NOMO-1 (cell line): ENCODE data around the gene DHX16.

Experiments
- DNase-seq, 2 experiments: peaks; one replicate each; lab custom pipeline; 2025; ENCODE audit not compliant: unreplicated experiment in 2 of 2; lab: John Stamatoyannopoulos, UW

The DHX16 gene

GRCh38 chr6:30641048-30641447 lies 31.8 kb downstream of the DHX16 start:
- DNase-seq, result no peak

- no peak for DNase-seq
Observed at GRCh38 chr6:30640481-30640880, 32.3 kb downstream of the DHX16 start.

GRCh38 chr6:30635834-30636233 lies 37.0 kb downstream of the DHX16 start:
- DNase-seq, result no peak

GRCh38 chr6:30626484-30627366 lies 46.1 kb downstream of the DHX16 start, which contains the start of gene ATAT1:
ATAT1 (plus strand) TSS chr6:30626874.
- peak; percentile 74 to 84 for DNase-seq

GRCh38 chr6:30625511-30625910 lies 47.3 kb downstream of the DHX16 start:
- DNase-seq, result no peak

GRCh38 chr6:30619561-30619960 lies 53.2 kb downstream of the DHX16 start:
- DNase-seq, result no peak

- DNase-seq, result no peak
Observed at GRCh38 chr6:30618270-30618797, 54.5 kb downstream of the DHX16 start.

GRCh38 chr6:30617565-30618269 lies 55.1 kb downstream of the DHX16 start, which contains the start of gene MRPS18B:
MRPS18B (plus strand) TSS chr6:30617840; CDS start chr6:30617866, 26 bp downstream.
- DNase-seq, result peak; percentile 97 to 99

- DNase-seq, result peak; percentile 97 to 99
Observed at GRCh38 chr6:30616811-30617564, 55.8 kb downstream of the DHX16 start, which contains the start of gene PPP1R10. PPP1R10 (minus strand) TSS chr6:30617243; CDS start chr6:30609944, 7,299 bp downstream.

- DNase-seq, result peak in 1 of 2 experiments; percentile 44
Observed at GRCh38 chr6:30615958-30616810, 56.6 kb downstream of the DHX16 start.

- DNase-seq, result peak; percentile 46 to 70
Observed at GRCh38 chr6:30615219-30615957, 57.4 kb downstream of the DHX16 start.

- peak; percentile 92 to 98 for DNase-seq
Observed at GRCh38 chr6:30614843-30615218, 58.0 kb downstream of the DHX16 start.

- DNase-seq, result no peak
Observed at GRCh38 chr6:30614044-30614842, 58.6 kb downstream of the DHX16 start.

- DNase-seq, result peak in 1 of 2 experiments; percentile 12
Observed at GRCh38 chr6:30613251-30614043, 59.4 kb downstream of the DHX16 start.

- DNase-seq, result no peak
Observed at GRCh38 chr6:30612687-30613248, 60.0 kb downstream of the DHX16 start.

GRCh38 chr6:30612213-30612612 lies 60.6 kb downstream of the DHX16 start:
- DNase-seq, result no peak

- DNase-seq, result no peak
Observed at GRCh38 chr6:30611856-30612194, 61.0 kb downstream of the DHX16 start.
